H1 (cell line): ENCODE data around the gene HPS5. TPM values are rescaled to one million over a fixed set of nuclear protein-coding genes. Genes with fewer than 3 reads are reported as not detected.

Source experiments
- CTCF ChIA-PET: fragments of 300-600 bp; sonication (Branson Sonifier 250); formaldehyde crosslinking; loops from one replicate; lab custom pipeline; 2021; ENCODE audit not compliant: partially characterized antibody; lab: Charles Lee
- POLR2A ChIA-PET: fragments of 300-600 bp; sonication (Branson Sonifier 250); formaldehyde crosslinking; loops from one replicate; lab custom pipeline; 2021; ENCODE audit warnings: inconsistent platforms; ENCODE audit not compliant: partially characterized antibody; lab: Charles Lee
- DNase-seq, 2 experiments: peaks; one replicate each; pipeline versions ENCODE4 v3.0.0 to v3.0.0-alpha.2; 2010 to 2022; ENCODE audit warnings: low spot score in 2 of 2, low read depth in 1 of 2, mixed read lengths in 1 of 2
- FAIRE-seq: peaks from 2 replicates; lab custom pipeline; 2011; peaks lifted over from hg19 to GRCh38; lab: Jason Lieb, UNC
- H2AFZ ChIP-seq: 2 replicates; pipeline ENCODE4 v1.8.1; 2012; ENCODE audit warnings: low read length, inconsistent platforms
- H2AK5ac ChIP-seq: 2 replicates; pipeline ENCODE4 v1.6.1; 2013; ENCODE audit warnings: low read depth, low read length
- H2BK120ac ChIP-seq: replicated peaks from 2 replicates; pipeline ENCODE3; 2013; ENCODE audit warnings: low read depth, low read length, inconsistent platforms
- H2BK12ac ChIP-seq: 2 replicates; pipeline ENCODE4 v1.6.1; 2013; ENCODE audit warnings: low read depth, low read length
- H2BK15ac ChIP-seq: 2 replicates; pipeline ENCODE4 v1.6.1; 2013; ENCODE audit warnings: low read length
- H2BK20ac ChIP-seq: 2 replicates; pipeline ENCODE4 v1.6.1; 2013; ENCODE audit warnings: low read length
- H2BK5ac ChIP-seq: 2 replicates; pipeline ENCODE4 v1.6.1; 2013; ENCODE audit warnings: low read depth, low read length
- H3K14ac ChIP-seq: 2 replicates; pipeline ENCODE4 v1.6.1; 2013; ENCODE audit warnings: inconsistent platforms; ENCODE audit not compliant: insufficient read length
- H3K18ac ChIP-seq: 2 replicates; pipeline ENCODE4 v1.6.1; 2013; ENCODE audit warnings: low read length; ENCODE audit errors: extremely low read depth
- H3K23ac ChIP-seq: 2 replicates; pipeline ENCODE4 v1.6.1; 2013; ENCODE audit warnings: inconsistent platforms; ENCODE audit not compliant: insufficient read length
- H3K23me2 ChIP-seq: 2 replicates; pipeline ENCODE4 v1.6.1; 2013; ENCODE audit warnings: low read depth, low read length
- H3K27ac ChIP-seq: 2 replicates; pipeline ENCODE4 v1.6.1; 2011; ENCODE audit warnings: low read depth, low read length, inconsistent platforms
- H3K27me3 ChIP-seq, 4 experiments: replicated peaks in 1 of 4; 1 replicate in 1 of 4; 2 replicates in 3 of 4; pipeline versions ENCODE4 v1.6.1 to v1.8.1; 2011 to 2013; ENCODE audit warnings: low read length in 3 of 4, mild to moderate bottlenecking in 3 of 4, inconsistent platforms in 2 of 4, mixed read lengths in 2 of 4, moderate library complexity in 1 of 4; ENCODE audit not compliant: control insufficient read depth in 3 of 4, insufficient read depth in 3 of 4; ENCODE audit errors: extremely low read depth in 1 of 4
- H3K36me3 ChIP-seq, 4 experiments: 2 replicates each; pipeline versions ENCODE4 v1.6.1 to v1.8.1; 2011 to 2013; ENCODE audit warnings: mild to moderate bottlenecking in 4 of 4, low read length in 3 of 4, moderate library complexity in 2 of 4, control low read depth in 1 of 4, inconsistent platforms in 1 of 4; ENCODE audit not compliant: insufficient read depth in 4 of 4, control insufficient read depth in 2 of 4
- H3K4ac ChIP-seq: replicated peaks from 2 replicates; pipeline ENCODE3; 2013; ENCODE audit warnings: low read length, low read depth, mixed read lengths, inconsistent platforms; ENCODE audit not compliant: insufficient read length
- H3K4me1 ChIP-seq, 4 experiments: replicated peaks in 1 of 4; 1 replicate in 1 of 4; 2 replicates in 3 of 4; pipeline versions ENCODE4 v1.6.1 to v1.8.1; 2011 to 2013; ENCODE audit warnings: low read length in 3 of 4, inconsistent platforms in 2 of 4, mixed read lengths in 1 of 4; ENCODE audit not compliant: insufficient read depth in 4 of 4, control insufficient read depth in 3 of 4
- H3K4me2 ChIP-seq, 2 experiments: 2 replicates each; pipeline versions ENCODE4 v1.6.1 to v1.8.1; 2011 to 2013; ENCODE audit warnings: low read depth in 2 of 2, low read length in 2 of 2, control low read depth in 1 of 2, inconsistent platforms in 1 of 2, mild to moderate bottlenecking in 1 of 2; ENCODE audit not compliant: insufficient read depth in 1 of 2
- H3K4me3 ChIP-seq, 4 experiments: fragments of 200-600, 300-600 bp in 1 of 4; sonication (generic), shearing (Covaris generic), sonication (Bioruptor Twin) in 1 of 4; 2 replicates each; pipeline versions ENCODE4 v1.5.1 to v1.8.1; 2011 to 2016; ENCODE audit warnings: low read length in 4 of 4, low read depth in 3 of 4, control low read depth in 2 of 4, inconsistent platforms in 2 of 4, mild to moderate bottlenecking in 2 of 4, mixed read lengths in 1 of 4, moderate library complexity in 1 of 4; ENCODE audit not compliant: insufficient read depth in 2 of 4; ENCODE audit errors: extremely low read depth in 1 of 4
- H3K56ac ChIP-seq: replicated peaks from 2 replicates; pipeline ENCODE3; 2013; ENCODE audit warnings: low read depth, mild to moderate bottlenecking, mixed read lengths, low read length, inconsistent platforms; ENCODE audit not compliant: insufficient read length
- H3K79me1 ChIP-seq: 2 replicates; pipeline ENCODE4 v1.6.1; 2013; ENCODE audit warnings: low read depth, low read length, control low read depth
- H3K79me2 ChIP-seq, 2 experiments: 2 replicates each; pipeline versions ENCODE4 v1.6.1 to v1.8.1; 2012 to 2013; ENCODE audit warnings: low read length in 2 of 2, mild to moderate bottlenecking in 2 of 2, inconsistent platforms in 1 of 2; ENCODE audit not compliant: insufficient read depth in 2 of 2, control insufficient read depth in 1 of 2
- H3K9ac ChIP-seq, 4 experiments: replicated peaks in 1 of 4; 1 replicate in 1 of 4; 2 replicates in 3 of 4; pipeline versions ENCODE4 v1.6.1 to v1.8.1; 2011 to 2013; ENCODE audit warnings: low read depth in 3 of 4, low read length in 3 of 4, control low read depth in 2 of 4, mild to moderate bottlenecking in 2 of 4, moderate library complexity in 2 of 4, inconsistent platforms in 1 of 4; ENCODE audit errors: extremely low read depth in 1 of 4
- H3K9me3 ChIP-seq, 2 experiments: 2 replicates each; pipeline versions ENCODE4 v1.6.1 to v1.8.1; 2012 to 2013; ENCODE audit warnings: mild to moderate bottlenecking in 2 of 2, moderate library complexity in 2 of 2, control low read depth in 1 of 2, inconsistent platforms in 1 of 2, low read depth in 1 of 2, low read length in 1 of 2, mixed read lengths in 1 of 2; ENCODE audit not compliant: insufficient read depth in 2 of 2
- H4K20me1 ChIP-seq, 2 experiments: replicated peaks in 1 of 2; 2 replicates each; pipeline versions ENCODE3 to v1.8.1; 2011 to 2013; ENCODE audit warnings: inconsistent platforms in 2 of 2, low read length in 2 of 2, mild to moderate bottlenecking in 1 of 2; ENCODE audit not compliant: insufficient read depth in 2 of 2, control insufficient read depth in 1 of 2
- H4K5ac ChIP-seq: 2 replicates; pipeline ENCODE4 v1.6.1; 2013; ENCODE audit warnings: low read length, low read depth, mixed read lengths, inconsistent platforms; ENCODE audit not compliant: insufficient read length
- H4K8ac ChIP-seq: 2 replicates; pipeline ENCODE4 v1.8.0; 2013; ENCODE audit warnings: mild to moderate bottlenecking, moderate library complexity, low read length, inconsistent platforms; ENCODE audit not compliant: insufficient read depth; ENCODE audit errors: extremely low read depth
- H4K91ac ChIP-seq: replicated peaks from 2 replicates; pipeline ENCODE3; 2013; ENCODE audit warnings: low read length, mixed read lengths, inconsistent platforms; ENCODE audit not compliant: insufficient read length
- EP300 ChIP-seq, 2 experiments: IDR thresholded peaks; 1 replicate in 1 of 2; 2 replicates in 1 of 2; pipeline ENCODE4 v1.6.1; 2011 to 2012; ENCODE audit warnings: low read depth in 2 of 2, low read length in 2 of 2, mild to moderate bottlenecking in 2 of 2, borderline replicate concordance in 1 of 2, inconsistent platforms in 1 of 2, moderate library complexity in 1 of 2
- POU5F1 ChIP-seq: IDR thresholded peaks from 2 replicates; pipeline ENCODE4 v1.6.1; 2011; ENCODE audit warnings: low read depth, mild to moderate bottlenecking, low read length, moderate library complexity
- RNF2 ChIP-seq: fragments of 200-900, 300-1000 bp; sonication (generic); IDR thresholded peaks from 2 replicates; pipeline ENCODE4 v1.7.1; 2016; ENCODE audit warnings: borderline replicate concordance, low read depth, mild to moderate bottlenecking, antibody characterized with exemption, low read length; ENCODE audit not compliant: poor library complexity, severe bottlenecking; ENCODE audit errors: missing control alignments
- WGBS, 2 experiments: shearing (Covaris generic) in 1 of 2; methylation state at CpG; one replicate each; pipeline versions ENCODE4 v1.1.6 to v1.1.7; 2013 to 2015; ENCODE audit warnings: low lambda C conversion rate in 2 of 2, mixed read lengths in 2 of 2, inconsistent platforms in 1 of 2, low coverage in 1 of 2, missing lambda C conversion rate in 1 of 2; ENCODE audit not compliant: insufficient replicate concordance in 2 of 2, insufficient coverage in 1 of 2, insufficient read length in 1 of 2; ENCODE audit errors: extremely low coverage in 1 of 2, missing lambda C conversion rate in 1 of 2; 5-methylcytosine and 5-hydroxymethylcytosine counted together
- polyA plus RNA-seq, 7 experiments: library from polyadenylated mRNA; depleted of rRNA in 3 of 7; stranded (reverse) in 5 of 7; unstranded in 2 of 7; fragments of >200 nt in 5 of 7; fragments of 200-250 nt in 2 of 7; gene quantifications; 1 replicate in 5 of 7; 2 replicates in 1 of 7; 4 replicates in 1 of 7; pipeline versions ENCODE4 v1.2.1 to v1.2.3, GENCODE V29; 2011 to 2013; ENCODE audit warnings: missing spikeins in 2 of 7, mixed read lengths in 2 of 7
- total RNA-seq: library from RNA; stranded (reverse); fragmentation: NEBNext Ultra II Directional; extraction: Animal tissue kit (Norgen Biotek cat#: 25700); gene quantifications from 2 replicates; pipeline ENCODE4 v1.2.1, GENCODE V29; 2021

The HPS5 gene
- total and polyA plus RNA-seq, 2 of the 8 experiments (the other 6 are each of a cell fraction or from before 2014, with no cell fraction given) = 5.0 to 18.5 TPM

DNA sequence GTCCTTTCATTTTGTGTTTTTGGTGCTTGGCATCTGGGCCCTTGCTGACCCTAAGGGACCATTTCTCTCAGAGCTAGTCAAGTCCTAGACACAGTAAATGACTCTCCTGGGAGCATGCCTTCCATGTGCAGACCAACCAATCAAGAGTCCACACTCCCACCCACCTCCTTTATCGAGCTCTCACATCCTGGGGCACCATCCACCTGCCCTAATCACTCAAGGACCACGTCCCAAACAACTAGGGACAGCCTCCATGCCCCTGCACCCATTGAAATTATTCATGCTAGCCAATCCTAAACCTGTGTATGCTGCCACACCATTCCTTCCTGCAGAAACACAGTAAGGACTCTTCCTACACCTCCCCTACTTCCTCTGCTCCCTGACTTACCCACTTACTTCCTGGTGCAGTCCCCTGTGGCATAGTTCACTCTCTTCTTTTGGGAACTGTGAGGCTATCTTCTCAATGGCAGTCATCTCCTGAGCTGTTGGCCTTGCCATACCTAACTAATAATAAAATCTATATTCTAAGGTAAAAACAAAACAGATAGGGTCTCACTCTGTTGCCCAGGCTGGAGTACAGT, 67.1 kb downstream of the HPS5 start:
- POLR2A ChIA-PET = no interaction called here

More for the DNA sequence above, 67.1 kb downstream of the HPS5 start:
- Histone ChIP-seq H4K5ac (no peak overlapping the region), H2AFZ (no peak overlapping the region), H3K23me2 (no peaks in the 10 kb centered on the region), H3K56ac (no peak overlapping the region), H3K4me3 (no peak overlapping the region), H3K14ac (no peak overlapping the region), H2AK5ac (no peak overlapping the region), H2BK20ac (no peak overlapping the region), H3K79me1 (no peaks in the 10 kb centered on the region), H3K18ac (no peak overlapping the region), H3K36me3 (no peaks in the 10 kb centered on the region), H3K9me3 (no peaks in the 10 kb centered on the region), H3K79me2 (no peaks in the 10 kb centered on the region), H2BK5ac (no peak overlapping the region), H3K27ac (no peak overlapping the region), H4K91ac (no peak overlapping the region), H3K4ac (no peak overlapping the region), H3K9ac (no peak overlapping the region), H3K23ac (no peak overlapping the region), H2BK120ac (no peak overlapping the region), H2BK12ac (0 out of 2 replicates have a peak overlapping the region, but pooled peaks have one; percentile 17), H3K27me3 (no peaks in the 10 kb centered on the region), H4K20me1 (no peaks in the 10 kb centered on the region), H3K4me2 (no peak overlapping the region), H3K4me1 (no peaks in the 10 kb centered on the region)
- no peak for DNase-seq
- CTCF ChIA-PET = interaction anchor here (0.5 to 2.5 kb wide), 3 partner anchors 10 to 115 kb away, joined by 3 to 15 read pairs (median 3); no protein-coding TSS in a partner anchor
- 68% methylated on average over 2 of the region's 2 CpGs; no CpG with 5 or more reads in 1 of the 2 experiments for WGBS, 2 experiments
- FAIRE-seq = no peak
- TF ChIP-seq RNF2 = no peak
- TF ChIP-seq POU5F1 = no peak
- TF ChIP-seq EP300 (IDR thresholded peaks at IDR 0.05; ENCODE audit: borderline replicate concordance in 1 of 2, low read depth in 2 of 2, low read length in 2 of 2) = no peak
- TF ChIP-seq, all 59 proteins: peak for 0
- H4K8ac ChIP-seq = no peak overlapping the region
- H2BK15ac ChIP-seq = no peak overlapping the region
